ENCODE measurements around the gene SEC16B.
"Not testable (repeated sequence)": the region's sequence is repeated elsewhere in the genome, so short reads cannot be mapped to it uniquely, and the experiment has no call there.

Gene SEC16B

GRCh38 chr1:177969825-177970371 is at the start of gene SEC16B:
Gene SEC16B, minus strand, starts transcription at chr1:177970058. Its CDS starts 2,077 bp downstream, at chr1:177967981.
- DNase-seq (ENCODE audit: low read depth in 2 of 3, low spot score in 2 of 3): no peak

- DNase-seq (ENCODE audit: low read depth in 2 of 3, low spot score in 2 of 3): no peak
These were observed 49.8 kb upstream of the SEC16B start for GRCh38 chr1:178019622-178020021.

GRCh38 chr1:178019208-178019607 is 49.4 kb upstream of the SEC16B start:
- no peak for DNase-seq (ENCODE audit: low read depth in 2 of 3, low spot score in 2 of 3)

- DNase-seq (ENCODE audit: low read depth in 2 of 3, low spot score in 2 of 3): no peak
These were observed 47.7 kb upstream of the SEC16B start for GRCh38 chr1:178017517-178017916.

GRCh38 chr1:178011864-178012503 is 42.1 kb upstream of the SEC16B start:
- DNase-seq (ENCODE audit: low read depth in 2 of 3, low spot score in 2 of 3): no peak

GRCh38 chr1:178011465-178011828 is 41.6 kb upstream of the SEC16B start:
- no peak for DNase-seq (ENCODE audit: low read depth in 2 of 3, low spot score in 2 of 3)

- DNase-seq (ENCODE audit: low read depth in 2 of 3, low spot score in 2 of 3): no peak
These were observed 41.0 kb upstream of the SEC16B start for GRCh38 chr1:178010674-178011464.

- no peak for DNase-seq (ENCODE audit: low read depth in 2 of 3, low spot score in 2 of 3)
These were observed 36.2 kb upstream of the SEC16B start for GRCh38 chr1:178006043-178006442.

- no peak for DNase-seq (ENCODE audit: low read depth in 2 of 3, low spot score in 2 of 3)
These were observed 35.6 kb upstream of the SEC16B start for GRCh38 chr1:178005450-178005849.

- DNase-seq (ENCODE audit: low read depth in 2 of 3, low spot score in 2 of 3): no peak
These were observed 35.1 kb upstream of the SEC16B start for GRCh38 chr1:178004926-178005391.

GRCh38 chr1:177998696-177999631 is 29.1 kb upstream of the SEC16B start:
- no peak for DNase-seq (ENCODE audit: low read depth in 2 of 3, low spot score in 2 of 3)

GRCh38 chr1:177996957-177997356 is 27.1 kb upstream of the SEC16B start:
- no peak for DNase-seq (ENCODE audit: low read depth in 2 of 3, low spot score in 2 of 3)

- no peak for DNase-seq (ENCODE audit: low read depth in 2 of 3, low spot score in 2 of 3)
These were observed 25.5 kb upstream of the SEC16B start for GRCh38 chr1:177995369-177995768.

- DNase-seq (ENCODE audit: low read depth in 2 of 3, low spot score in 2 of 3): not testable (repeated sequence)
These were observed 16.4 kb upstream of the SEC16B start for GRCh38 chr1:177986281-177986680.

- no peak for DNase-seq (ENCODE audit: low read depth in 2 of 3, low spot score in 2 of 3)
These were observed 14.9 kb upstream of the SEC16B start for GRCh38 chr1:177984761-177985160.

- DNase-seq (ENCODE audit: low read depth in 2 of 3, low spot score in 2 of 3): no peak
These were observed 14.3 kb upstream of the SEC16B start for GRCh38 chr1:177984136-177984525.

GRCh38 chr1:177983482-177984135 is 13.8 kb upstream of the SEC16B start:
- DNase-seq (ENCODE audit: low read depth in 2 of 3, low spot score in 2 of 3): no peak

- DNase-seq (ENCODE audit: low read depth in 2 of 3, low spot score in 2 of 3): no peak
These were observed 13.2 kb upstream of the SEC16B start for GRCh38 chr1:177983077-177983476.

GRCh38 chr1:177981200-177981599 is 11.3 kb upstream of the SEC16B start:
- no peak for DNase-seq (ENCODE audit: low read depth in 2 of 3, low spot score in 2 of 3)

GRCh38 chr1:177979272-177979671 is 9.4 kb upstream of the SEC16B start:
- no peak for DNase-seq (ENCODE audit: low read depth in 2 of 3, low spot score in 2 of 3)

- DNase-seq (ENCODE audit: low read depth in 2 of 3, low spot score in 2 of 3): no peak
These were observed 8.7 kb upstream of the SEC16B start for GRCh38 chr1:177978530-177978929.

Measured in activated CD8-positive, alpha-beta memory T cell treated with anti-CD3 and anti-CD28 coated beads for 48 hours (primary cell).